HUDEP-2 (cell line): ENCODE measurements around the gene TMEM229B.

Experiments
- DNase-seq, 76 experiments: peaks; one replicate each; lab custom pipeline; 2025; ENCODE audit not compliant: unreplicated experiment in 76 of 76; lab: John Stamatoyannopoulos, UW

The TMEM229B gene

GRCh38 chr14:67490196-67490595, 1.7 kb upstream of the TMEM229B start:
- no peak for DNase-seq

GRCh38 chr14:67487332-67487731, 1.2 kb downstream of the TMEM229B start:
- no peak for DNase-seq

- no peak for DNase-seq
Measured at GRCh38 chr14:67486890-67487289, 1.6 kb downstream of the TMEM229B start.

- no peak for DNase-seq
Measured at GRCh38 chr14:67485501-67486095, 2.9 kb downstream of the TMEM229B start.

- DNase-seq: no peak
Measured at GRCh38 chr14:67483579-67484285, 4.8 kb downstream of the TMEM229B start.

GRCh38 chr14:67482231-67483164, 6.0 kb downstream of the TMEM229B start:
- DNase-seq: no peak

- no peak for DNase-seq
Measured at GRCh38 chr14:67480011-67480410, 8.5 kb downstream of the TMEM229B start.

GRCh38 chr14:67478800-67479084, 9.8 kb downstream of the TMEM229B start:
- DNase-seq: no peak

GRCh38 chr14:67477926-67478799, 10.4 kb downstream of the TMEM229B start:
- no peak for DNase-seq

GRCh38 chr14:67474366-67474765, 14.2 kb downstream of the TMEM229B start:
- no peak for DNase-seq

- DNase-seq: no peak
Measured at GRCh38 chr14:67473290-67474082, 15.0 kb downstream of the TMEM229B start.

GRCh38 chr14:67472726-67473125, 15.8 kb downstream of the TMEM229B start:
- no peak for DNase-seq

GRCh38 chr14:67469954-67470353, 18.6 kb downstream of the TMEM229B start:
- no peak for DNase-seq

GRCh38 chr14:67468378-67468730, 20.2 kb downstream of the TMEM229B start:
- no peak for DNase-seq

- no peak for DNase-seq
Measured at GRCh38 chr14:67467134-67467533, 21.4 kb downstream of the TMEM229B start.

GRCh38 chr14:67464879-67465278, 23.6 kb downstream of the TMEM229B start:
- DNase-seq: no peak

- no peak for DNase-seq
Measured at GRCh38 chr14:67464377-67464776, 24.1 kb downstream of the TMEM229B start.

- DNase-seq: no peak
Measured at GRCh38 chr14:67463900-67464299, 24.6 kb downstream of the TMEM229B start.

- no peak for DNase-seq
Measured at GRCh38 chr14:67461996-67462395, 26.5 kb downstream of the TMEM229B start.

GRCh38 chr14:67461341-67461985, 27.1 kb downstream of the TMEM229B start:
- no peak for DNase-seq
